Activated CD8-positive, alpha-beta memory T cell treated with anti-CD3 and anti-CD28 coated beads for 1 hour (primary cell): ENCODE measurements around the gene RIPK4.
"Not testable (repeated sequence)": the region's sequence is repeated elsewhere in the genome, so short reads cannot be mapped to it uniquely, and the experiment has no call there.

Experiments
- DNase-seq, 2 donors: peaks; one replicate each; pipeline ENCODE4 v3.0.0-alpha.2; 2020; ENCODE audit warnings: low read depth in 1 of 2; ENCODE audit errors: extremely low read depth in 1 of 2

Gene RIPK4

GRCh38 chr21:41796476-41797080 lies 29.7 kb upstream of the RIPK4 start:
- DNase-seq = no peak

GRCh38 chr21:41795726-41796125 lies 28.9 kb upstream of the RIPK4 start:
- no peak for DNase-seq

- DNase-seq = no peak
These were observed 27.7 kb upstream of the RIPK4 start for GRCh38 chr21:41794600-41794999.

GRCh38 chr21:41792711-41793110 lies 25.9 kb upstream of the RIPK4 start:
- DNase-seq = no peak

GRCh38 chr21:41786509-41786987 lies 19.7 kb upstream of the RIPK4 start:
- no peak for DNase-seq

- not testable (repeated sequence) for DNase-seq
These were observed 18.4 kb upstream of the RIPK4 start for GRCh38 chr21:41785262-41785661.

- DNase-seq = no peak
These were observed 17.7 kb upstream of the RIPK4 start for GRCh38 chr21:41784456-41785102.

GRCh38 chr21:41783476-41784180 lies 16.8 kb upstream of the RIPK4 start:
- DNase-seq = no peak

GRCh38 chr21:41781050-41781410 lies 14.2 kb upstream of the RIPK4 start:
- no peak for DNase-seq

- no peak for DNase-seq
These were observed 13.6 kb upstream of the RIPK4 start for GRCh38 chr21:41780337-41781049.

GRCh38 chr21:41779659-41780058 lies 12.8 kb upstream of the RIPK4 start:
- DNase-seq = no peak

- no peak for DNase-seq
These were observed 12.2 kb upstream of the RIPK4 start for GRCh38 chr21:41778930-41779600.

GRCh38 chr21:41777951-41778815 lies 11.3 kb upstream of the RIPK4 start:
- DNase-seq = no peak

GRCh38 chr21:41776778-41777177 lies 9.9 kb upstream of the RIPK4 start:
- DNase-seq = no peak

- no peak for DNase-seq
These were observed 8.3 kb upstream of the RIPK4 start for GRCh38 chr21:41775149-41775472.

GRCh38 chr21:41774467-41775148 lies 7.8 kb upstream of the RIPK4 start:
- no peak for DNase-seq

GRCh38 chr21:41772351-41773080 lies 5.7 kb upstream of the RIPK4 start:
- no peak for DNase-seq

GRCh38 chr21:41771625-41771945 lies 4.7 kb upstream of the RIPK4 start:
- no peak for DNase-seq
